Gastrocnemius medialis (tissue), 4 donors: ENCODE results near the gene ERCC2. TPM values are rescaled to one million over a fixed set of nuclear protein-coding genes. Genes with fewer than 3 reads are reported as not detected.

ENCODE experiments used
- ATAC-seq, 2 donors: fragments of 150-250 bp; one replicate each; pipeline ENCODE4 v1.9.1; 2016
- DNase-seq, 2 donors: peaks; one replicate each; pipeline ENCODE4 v3.0.0-alpha.2; 2019
- H3K27ac ChIP-seq, 4 donors: fragments of 200-600 bp; sonication (generic); 1 replicate in 1 of 4; 2 replicates in 3 of 4; pipeline ENCODE4 v1.5.1; 2016 to 2018; ENCODE audit warnings: mild to moderate bottlenecking in 2 of 4, moderate library complexity in 1 of 4
- H3K27me3 ChIP-seq, 3 donors: fragments of 200-600 bp; sonication (generic) in 2 of 3; 1 replicate in 1 of 3; 2 replicates in 2 of 3; pipeline versions ENCODE4 v1.5.1 to v1.6.0; 2016 to 2019; ENCODE audit warnings: mild to moderate bottlenecking in 1 of 3, moderate library complexity in 1 of 3
- H3K36me3 ChIP-seq, 2 donors: fragments of 200-600 bp; sonication (generic) in 1 of 2; one replicate each; pipeline ENCODE4 v1.5.1; 2017 to 2018
- H3K4me1 ChIP-seq, 2 donors: fragments of 200-600 bp; sonication (generic) in 1 of 2; one replicate each; pipeline ENCODE4 v1.5.1; 2016 to 2017; ENCODE audit warnings: mild to moderate bottlenecking in 2 of 2
- H3K4me3 ChIP-seq, 4 donors: fragments of 200-600 bp; sonication (generic) in 3 of 4; 1 replicate in 1 of 4; 2 replicates in 3 of 4; pipeline ENCODE4 v1.5.1; 2016 to 2019; ENCODE audit warnings: mild to moderate bottlenecking in 2 of 4
- H3K9me3 ChIP-seq, 3 donors: fragments of 200-600 bp; sonication (generic) in 2 of 3; 1 replicate in 1 of 3; 2 replicates in 2 of 3; pipeline ENCODE4 v1.5.1; 2016 to 2019
- POLR2A ChIP-seq, 2 donors: fragments of 450-650 bp; IDR thresholded peaks; one replicate each; pipeline ENCODE4 v1.6.1; 2017; ENCODE audit warnings: antibody characterized with exemption in 2 of 2, mild to moderate bottlenecking in 2 of 2, moderate library complexity in 2 of 2
- in situ Hi-C, 4 donors: fragments of 200-750 bp; cut with MboI; loops; one replicate each; pipeline versions ENCODE4 v1.15.0 to v1.8.0; 2017; ENCODE audit warnings: low sequenced_read_pairs in 4 of 4
- intact Hi-C: fragments of 100-400 bp; cut with DNase I; formaldehyde crosslinking; loops from one replicate; pipeline ENCODE4 v1.15.1; 2023; ENCODE audit warnings: low total_unique reads
- total RNA-seq, 4 donors: library from RNA; depleted of rRNA; stranded (reverse); fragments of >200 nt; gene quantifications; one replicate each; pipeline versions ENCODE4 v1.1.0 to v1.2.3, GENCODE V29; 2016
- TF ChIP-seq, protein P1 (sequence below), 5 experiments: fragments of 450-650 bp in 3 of 5; fragments of 200-600 bp in 2 of 5; sonication (generic) in 2 of 5; IDR thresholded peaks in 4 of 5; conservative IDR thresholded peaks in 1 of 5; 1 replicate in 4 of 5; 2 replicates in 1 of 5; pipeline ENCODE4 v1.5.1; 2016 to 2019; ENCODE audit warnings: antibody characterized with exemption in 5 of 5, mild to moderate bottlenecking in 3 of 5, moderate library complexity in 3 of 5

The ERCC2 gene
- total RNA-seq, 4 donors from 2014 or later: 4.8 to 8.9 (median 7.2) TPM

GRCh38 chr19:45352062-45352461 is 18.3 kb downstream of the ERCC2 start:
- Histone ChIP-seq H3K4me1 (no peaks in the 10 kb centered on the region), H3K27me3 (peaks cover 0 to 11% (median 6%) of the 10 kb centered on the region in 3 donors), H3K36me3 (peaks cover 0 to 26% of the 10 kb centered on the region in 2 donors), H3K4me3 (no peak overlapping the region), H3K27ac (no peak overlapping the region), H3K9me3 (no peaks in the 10 kb centered on the region)
- no peak for ATAC-seq
- DNase-seq: no peak
- in situ Hi-C loops (no loop called here), intact Hi-C loops (no loop called here)
- TF ChIP-seq, protein P1, sequence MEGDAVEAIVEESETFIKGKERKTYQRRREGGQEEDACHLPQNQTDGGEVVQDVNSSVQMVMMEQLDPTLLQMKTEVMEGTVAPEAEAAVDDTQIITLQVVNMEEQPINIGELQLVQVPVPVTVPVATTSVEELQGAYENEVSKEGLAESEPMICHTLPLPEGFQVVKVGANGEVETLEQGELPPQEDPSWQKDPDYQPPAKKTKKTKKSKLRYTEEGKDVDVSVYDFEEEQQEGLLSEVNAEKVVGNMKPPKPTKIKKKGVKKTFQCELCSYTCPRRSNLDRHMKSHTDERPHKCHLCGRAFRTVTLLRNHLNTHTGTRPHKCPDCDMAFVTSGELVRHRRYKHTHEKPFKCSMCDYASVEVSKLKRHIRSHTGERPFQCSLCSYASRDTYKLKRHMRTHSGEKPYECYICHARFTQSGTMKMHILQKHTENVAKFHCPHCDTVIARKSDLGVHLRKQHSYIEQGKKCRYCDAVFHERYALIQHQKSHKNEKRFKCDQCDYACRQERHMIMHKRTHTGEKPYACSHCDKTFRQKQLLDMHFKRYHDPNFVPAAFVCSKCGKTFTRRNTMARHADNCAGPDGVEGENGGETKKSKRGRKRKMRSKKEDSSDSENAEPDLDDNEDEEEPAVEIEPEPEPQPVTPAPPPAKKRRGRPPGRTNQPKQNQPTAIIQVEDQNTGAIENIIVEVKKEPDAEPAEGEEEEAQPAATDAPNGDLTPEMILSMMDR (IDR thresholded peaks at IDR 0.05 in 4 of 5, conservative IDR thresholded peaks at IDR 0.05 in 1 of 5): no peak
- no peak for TF ChIP-seq POLR2A (IDR thresholded peaks at IDR 0.05)

- Histone ChIP-seq H3K36me3 (peaks cover 0 to 26% of the 10 kb centered on the region in 2 donors), H3K9me3 (no peaks in the 10 kb centered on the region), H3K4me1 (no peaks in the 10 kb centered on the region), H3K27ac (no peak overlapping the region), H3K4me3 (no peak overlapping the region), H3K27me3 (peaks cover under 1 to 16% (median 6%) of the 10 kb centered on the region in 3 donors)
- TF ChIP-seq POLR2A (IDR thresholded peaks at IDR 0.05): no peak
- TF ChIP-seq, protein P1 (IDR thresholded peaks at IDR 0.05 in 4 of 5, conservative IDR thresholded peaks at IDR 0.05 in 1 of 5): no peak
- intact Hi-C loops: no loop called here
- in situ Hi-C loops: no loop called here
- ATAC-seq (no peak), DNase-seq (no peak)
Measured at GRCh38 chr19:45351401-45351952, 18.9 kb downstream of the ERCC2 start.

- intact Hi-C loops (no loop called here), in situ Hi-C loops (no loop called here)
- H3K27me3 ChIP-seq: peaks cover 7 to 25% (median 9%) of the 10 kb centered on the region in 3 donors
- H3K9me3 ChIP-seq: no peaks in the 10 kb centered on the region
- no peaks in the 10 kb centered on the region for H3K4me1 ChIP-seq
- DNase-seq (no peak), ATAC-seq (no peak)
- peaks cover 0 to 26% of the 10 kb centered on the region in 2 donors for H3K36me3 ChIP-seq
- no peak overlapping the region for H3K4me3 ChIP-seq
- TF ChIP-seq, protein P1 (IDR thresholded peaks at IDR 0.05 in 4 of 5, conservative IDR thresholded peaks at IDR 0.05 in 1 of 5): no peak
- no peak for TF ChIP-seq POLR2A (IDR thresholded peaks at IDR 0.05)
- no peak overlapping the region for H3K27ac ChIP-seq
Measured at GRCh38 chr19:45350477-45351058, 19.8 kb downstream of the ERCC2 start.

GRCh38 chr19:45349430-45349941 is 20.9 kb downstream of the ERCC2 start:
- DNase-seq: no peak
- H3K36me3 ChIP-seq: peaks cover 0 to 17% of the 10 kb centered on the region in 2 donors
- no peaks in the 10 kb centered on the region for H3K9me3 ChIP-seq
- ATAC-seq: no peak
- intact Hi-C loops (no loop called here), in situ Hi-C loops (no loop called here)
- H3K27me3 ChIP-seq: peaks cover 9 to 28% (median 10%) of the 10 kb centered on the region in 3 donors
- H3K4me1 ChIP-seq: no peaks in the 10 kb centered on the region
- TF ChIP-seq, protein P1 (IDR thresholded peaks at IDR 0.05 in 4 of 5, conservative IDR thresholded peaks at IDR 0.05 in 1 of 5): no peak
- TF ChIP-seq POLR2A (IDR thresholded peaks at IDR 0.05): no peak
- H3K4me3 ChIP-seq: no peak overlapping the region
- no peak overlapping the region for H3K27ac ChIP-seq
